Jurkat, Clone E6-1 (cell line): ENCODE data around the gene S100A5.

Source experiments
- DNase-seq: peaks from one replicate; pipeline ENCODE4 v3.0.0-alpha.2; 2011; ENCODE audit warnings: low read depth, low spot score
- H3K4me3 ChIP-seq: 2 replicates; pipeline ENCODE4 v1.5.1; 2011; ENCODE audit warnings: mild to moderate bottlenecking, low read length, control low read depth, moderate library complexity

The S100A5 gene

GRCh38 chr1:153549741-153550397, 9.1 kb upstream of the S100A5 start:
- no peak overlapping the region for H3K4me3 ChIP-seq
- no peak for DNase-seq

GRCh38 chr1:153548722-153549688, 8.3 kb upstream of the S100A5 start, which contains the start of gene S100A3:
TSS of gene S100A3 (minus strand) at chr1:153549258. CDS start at chr1:153548485, 773 bp downstream.
- no peak for DNase-seq
- no peak within 1 kb of the TSS for H3K4me3 ChIP-seq

GRCh38 chr1:153547560-153548551, 7.1 kb upstream of the S100A5 start:
- no peak for DNase-seq

GRCh38 chr1:153546796-153547559, 6.2 kb upstream of the S100A5 start:
- no peak overlapping the region for H3K4me3 ChIP-seq
- no peak for DNase-seq

More at GRCh38 chr1:153547560-153548551, 7.1 kb upstream of the S100A5 start:
- no peak overlapping the region for H3K4me3 ChIP-seq

GRCh38 chr1:153546371-153546770, 5.6 kb upstream of the S100A5 start:
- H3K4me3 ChIP-seq, result no peak overlapping the region
- DNase-seq, result no peak

- DNase-seq, result peak; percentile 94
- peak within 1 kb of the TSS; percentile 29 for H3K4me3 ChIP-seq
These were observed 4.6 kb upstream of the S100A5 start, which contains the start of gene S100A4 for GRCh38 chr1:153545067-153546055. TSS of gene S100A4 (minus strand) at chr1:153545806. CDS start at chr1:153544794, 1,012 bp downstream.

GRCh38 chr1:153544453-153545066, 3.8 kb upstream of the S100A5 start:
- peak overlapping the region; percentile 29 for H3K4me3 ChIP-seq
- no peak for DNase-seq

GRCh38 chr1:153543736-153544135, 3.0 kb upstream of the S100A5 start:
- no peak overlapping the region for H3K4me3 ChIP-seq
- no peak for DNase-seq

GRCh38 chr1:153542956-153543711, 2.4 kb upstream of the S100A5 start:
- no peak for DNase-seq
- H3K4me3 ChIP-seq, result no peak overlapping the region

- DNase-seq, result no peak
- no peak overlapping the region for H3K4me3 ChIP-seq
These were observed 1.2 kb upstream of the S100A5 start for GRCh38 chr1:153541641-153542590.

- H3K4me3 ChIP-seq, result no peak overlapping the region
- no peak for DNase-seq
These were observed 1.2 kb downstream of the S100A5 start for GRCh38 chr1:153539395-153540093.

GRCh38 chr1:153538315-153538821, 2.4 kb downstream of the S100A5 start:
- H3K4me3 ChIP-seq, result no peak overlapping the region
- DNase-seq, result no peak

GRCh38 chr1:153537376-153537730, 3.4 kb downstream of the S100A5 start:
- DNase-seq, result no peak
- H3K4me3 ChIP-seq, result no peak overlapping the region

GRCh38 chr1:153536671-153537375, 3.9 kb downstream of the S100A5 start:
- DNase-seq, result no peak
- H3K4me3 ChIP-seq, result no peak overlapping the region
